ENCODE results near the gene MLLT10.
"Not testable (repeated sequence)": the region's sequence is repeated elsewhere in the genome, so short reads cannot be mapped to it uniquely, and the experiment has no call there.

Gene MLLT10

GRCh38 chr10:21572578-21572977, 38.5 kb downstream of the MLLT10 start:
- DNase-seq, result no peak

- DNase-seq, result not testable (repeated sequence)
Measured at GRCh38 chr10:21574514-21574913, 40.5 kb downstream of the MLLT10 start.

- no peak for DNase-seq
Measured at GRCh38 chr10:21579291-21579690, 45.3 kb downstream of the MLLT10 start.

- not testable (repeated sequence) for DNase-seq
Measured at GRCh38 chr10:21581421-21581834, 47.4 kb downstream of the MLLT10 start.

- DNase-seq, result no peak
Measured at GRCh38 chr10:21584834-21585530, 51.0 kb downstream of the MLLT10 start.

- DNase-seq, result no peak
Measured at GRCh38 chr10:21587391-21587790, 53.4 kb downstream of the MLLT10 start.

GRCh38 chr10:21588159-21588558, 54.1 kb downstream of the MLLT10 start:
- not testable (repeated sequence) for DNase-seq

- no peak for DNase-seq
Measured at GRCh38 chr10:21593986-21594385, 60.0 kb downstream of the MLLT10 start.

- no peak for DNase-seq
Measured at GRCh38 chr10:21599582-21599981, 65.5 kb downstream of the MLLT10 start.

GRCh38 chr10:21600804-21601433, 66.9 kb downstream of the MLLT10 start:
- no peak for DNase-seq

GRCh38 chr10:21602313-21602712, 68.3 kb downstream of the MLLT10 start:
- DNase-seq, result no peak

- no peak for DNase-seq
Measured at GRCh38 chr10:21603721-21604120, 69.7 kb downstream of the MLLT10 start.

GRCh38 chr10:21604651-21605050, 70.6 kb downstream of the MLLT10 start:
- DNase-seq, result no peak

GRCh38 chr10:21607907-21608306, 73.9 kb downstream of the MLLT10 start:
- DNase-seq, result no peak

GRCh38 chr10:21614000-21614399, 80.0 kb downstream of the MLLT10 start:
- no peak for DNase-seq

GRCh38 chr10:21617267-21617666, 83.2 kb downstream of the MLLT10 start:
- no peak for DNase-seq

GRCh38 chr10:21623291-21623690, 89.3 kb downstream of the MLLT10 start:
- no peak for DNase-seq

- not testable (repeated sequence) for DNase-seq
Measured at GRCh38 chr10:21624421-21624820, 90.4 kb downstream of the MLLT10 start.

- DNase-seq, result no peak
Measured at GRCh38 chr10:21624951-21625350, 90.9 kb downstream of the MLLT10 start.

- no peak for DNase-seq
Measured at GRCh38 chr10:21625623-21626229, 91.7 kb downstream of the MLLT10 start.

- DNase-seq, result no peak
Measured at GRCh38 chr10:21626457-21627161, 92.6 kb downstream of the MLLT10 start.

- no peak for DNase-seq
Measured at GRCh38 chr10:21627331-21627730, 93.3 kb downstream of the MLLT10 start.

Measured in hypothalamus (tissue), 51 donors.